BLaER1 treated with 17β-estradiol and CSF1 and Interleukin-3, amounts not matched to agents 10 nM and 100 nM (cell line): Measurements from ENCODE around the gene FHOD3.

Experiments used
- H3K27ac ChIP-seq, 11 experiments: shearing (Covaris generic); formaldehyde crosslinking; 2 replicates each; pipeline ENCODE4 v1.8.1; 2022
- H3K27me3 ChIP-seq, 11 experiments: shearing (Covaris generic); formaldehyde crosslinking; 2 replicates each; pipeline ENCODE4 v1.8.1; 2022
- H3K36me3 ChIP-seq, 11 experiments: shearing (Covaris generic); formaldehyde crosslinking; 2 replicates each; pipeline ENCODE4 v1.8.1; 2022
- H3K4me1 ChIP-seq, 10 experiments: shearing (Covaris generic); formaldehyde crosslinking; 2 replicates each; pipeline ENCODE4 v1.8.1; 2022
- H3K4me2 ChIP-seq, 11 experiments: shearing (Covaris generic); formaldehyde crosslinking; 2 replicates each; pipeline ENCODE4 v1.8.1; 2022
- H3K4me3 ChIP-seq, 10 experiments: shearing (Covaris generic); formaldehyde crosslinking; 2 replicates each; pipeline ENCODE4 v1.8.1; 2022
- H3K9ac ChIP-seq, 11 experiments: shearing (Covaris generic); formaldehyde crosslinking; 2 replicates each; pipeline ENCODE4 v1.8.1; 2022
- H3K9me3 ChIP-seq, 11 experiments: shearing (Covaris generic); formaldehyde crosslinking; replicated peaks in 1 of 11; 2 replicates each; pipeline ENCODE4 v1.8.1; 2022
- H4K20me1 ChIP-seq, 11 experiments: shearing (Covaris generic); formaldehyde crosslinking; 2 replicates each; pipeline ENCODE4 v1.8.1; 2022
- Cebpa-rat ChIP-seq, 11 experiments: shearing (Covaris generic); IDR thresholded peaks; 2 replicates each; pipeline ENCODE4 v1.8.1; 2022

The FHOD3 gene

GRCh38 chr18:36377626-36378025 is 80.1 kb downstream of the FHOD3 start:
- H4K20me1 ChIP-seq: peaks cover 0 to 11% (median 0%) of the 10 kb centered on the region in 11 experiments; a peak in 3 of 22 replicates
- TF ChIP-seq Cebpa-rat (IDR thresholded peaks at IDR 0.05): no peak
- H3K4me3 ChIP-seq: no peak overlapping the region
- H3K4me2 ChIP-seq: no peak overlapping the region
- H3K9me3 ChIP-seq: no peaks in the 10 kb centered on the region
- no peaks in the 10 kb centered on the region for H3K36me3 ChIP-seq
- peaks cover 5 to 10% (median 9%) of the 10 kb centered on the region in 10 experiments for H3K4me1 ChIP-seq
- peaks cover 0 to 43% (median 0%) of the 10 kb centered on the region in 11 experiments; a peak in 6 of 22 replicates for H3K27me3 ChIP-seq
- H3K27ac ChIP-seq: no peak overlapping the region
- no peak overlapping the region for H3K9ac ChIP-seq

GRCh38 chr18:36378205-36378604 is 80.7 kb downstream of the FHOD3 start:
- H3K27ac ChIP-seq: no peak overlapping the region
- H3K36me3 ChIP-seq: no peaks in the 10 kb centered on the region
- H4K20me1 ChIP-seq: peaks cover 0 to 11% (median 0%) of the 10 kb centered on the region in 11 experiments; a peak in 3 of 22 replicates
- no peaks in the 10 kb centered on the region for H3K9me3 ChIP-seq
- TF ChIP-seq Cebpa-rat (IDR thresholded peaks at IDR 0.05): no peak
- no peak overlapping the region for H3K4me3 ChIP-seq
- no peak overlapping the region for H3K4me2 ChIP-seq
- peaks cover 0 to 38% (median 0%) of the 10 kb centered on the region in 11 experiments; a peak in 5 of 22 replicates for H3K27me3 ChIP-seq
- H3K9ac ChIP-seq: no peak overlapping the region
- peaks cover 0 to 4% (median 3%) of the 10 kb centered on the region in 10 experiments; a peak in 16 of 20 replicates for H3K4me1 ChIP-seq

GRCh38 chr18:36379435-36379984 is 82.0 kb downstream of the FHOD3 start:
- TF ChIP-seq Cebpa-rat (IDR thresholded peaks at IDR 0.05): no peak
- Histone ChIP-seq H3K4me3 (no peak overlapping the region), H3K4me2 (no peak overlapping the region), H3K36me3 (no peaks in the 10 kb centered on the region), H3K4me1 (no peaks in the 10 kb centered on the region), H3K9ac (no peak overlapping the region), H3K27ac (no peak overlapping the region), H3K9me3 (no peaks in the 10 kb centered on the region), H3K27me3 (peaks cover 0 to 25% (median 0%) of the 10 kb centered on the region in 11 experiments; a peak in 5 of 22 replicates), H4K20me1 (peaks cover 0 to 11% (median 0%) of the 10 kb centered on the region in 11 experiments; a peak in 2 of 22 replicates)

GRCh38 chr18:36380173-36380827 is 82.8 kb downstream of the FHOD3 start:
- H3K9me3 ChIP-seq: no peaks in the 10 kb centered on the region
- peaks cover 0 to 11% (median 0%) of the 10 kb centered on the region in 11 experiments; a peak in 2 of 22 replicates for H4K20me1 ChIP-seq
- no peaks in the 10 kb centered on the region for H3K36me3 ChIP-seq
- TF ChIP-seq Cebpa-rat (IDR thresholded peaks at IDR 0.05): no peak
- no peak overlapping the region for H3K9ac ChIP-seq
- H3K4me3 ChIP-seq: no peak overlapping the region
- peaks cover 0 to 17% (median 0%) of the 10 kb centered on the region in 11 experiments; a peak in 5 of 22 replicates for H3K27me3 ChIP-seq
- H3K27ac ChIP-seq: no peak overlapping the region
- H3K4me1 ChIP-seq: no peaks in the 10 kb centered on the region
- H3K4me2 ChIP-seq: no peak overlapping the region

GRCh38 chr18:36381075-36381474 is 83.6 kb downstream of the FHOD3 start:
- TF ChIP-seq Cebpa-rat (IDR thresholded peaks at IDR 0.05): no peak
- H3K4me2 ChIP-seq: no peak overlapping the region
- H3K4me1 ChIP-seq: no peaks in the 10 kb centered on the region
- no peak overlapping the region for H3K4me3 ChIP-seq
- H3K9me3 ChIP-seq: no peaks in the 10 kb centered on the region
- no peaks in the 10 kb centered on the region for H3K36me3 ChIP-seq
- peaks cover 0 to 10% (median 0%) of the 10 kb centered on the region in 11 experiments; a peak in 3 of 22 replicates for H3K27me3 ChIP-seq
- peaks cover 0 to 11% (median 0%) of the 10 kb centered on the region in 11 experiments; a peak in 2 of 22 replicates for H4K20me1 ChIP-seq
- H3K27ac ChIP-seq: no peak overlapping the region
- no peak overlapping the region for H3K9ac ChIP-seq

- Histone ChIP-seq H3K4me3 (no peak overlapping the region), H3K36me3 (no peaks in the 10 kb centered on the region), H3K4me2 (no peak overlapping the region), H4K20me1 (no peaks in the 10 kb centered on the region; a peak in 1 of 22 replicates), H3K27ac (no peak overlapping the region), H3K9me3 (no peaks in the 10 kb centered on the region), H3K4me1 (no peaks in the 10 kb centered on the region), H3K9ac (no peak overlapping the region), H3K27me3 (0 out of 22 replicates have a peak, but pooled peaks cover 0 to 3% (median 0%) of the 10 kb centered on the region in 11 experiments)
- TF ChIP-seq Cebpa-rat (IDR thresholded peaks at IDR 0.05): no peak
Observed at GRCh38 chr18:36382854-36383253, 85.3 kb downstream of the FHOD3 start.

GRCh38 chr18:36386150-36386920 is 88.8 kb downstream of the FHOD3 start:
- Histone ChIP-seq H3K27ac (no peak overlapping the region), H3K4me1 (peaks cover 7 to 17% (median 14%) of the 10 kb centered on the region in 10 experiments; a peak in 17 of 20 replicates), H3K9ac (no peak overlapping the region), H4K20me1 (no peaks in the 10 kb centered on the region; a peak in 1 of 22 replicates), H3K4me3 (no peak overlapping the region), H3K9me3 (no peaks in the 10 kb centered on the region), H3K27me3 (0 out of 22 replicates have a peak, but pooled peaks cover 0 to under 1% (median 0%) of the 10 kb centered on the region in 11 experiments), H3K4me2 (no peak overlapping the region), H3K36me3 (no peaks in the 10 kb centered on the region)
- TF ChIP-seq Cebpa-rat (IDR thresholded peaks at IDR 0.05): no peak

- Histone ChIP-seq H3K9me3 (no peaks in the 10 kb centered on the region), H3K27me3 (no peaks in the 10 kb centered on the region), H3K27ac (no peak overlapping the region), H3K4me1 (peaks cover 7 to 17% (median 14%) of the 10 kb centered on the region in 10 experiments; a peak in 17 of 20 replicates), H3K4me3 (no peak overlapping the region), H4K20me1 (no peaks in the 10 kb centered on the region), H3K4me2 (no peak overlapping the region), H3K36me3 (no peaks in the 10 kb centered on the region), H3K9ac (no peak overlapping the region)
- TF ChIP-seq Cebpa-rat (IDR thresholded peaks at IDR 0.05): no peak
Observed at GRCh38 chr18:36387310-36387709, 89.8 kb downstream of the FHOD3 start.

GRCh38 chr18:36388310-36388709 is 90.8 kb downstream of the FHOD3 start:
- Histone ChIP-seq H3K27ac (no peak overlapping the region), H3K36me3 (no peaks in the 10 kb centered on the region), H3K27me3 (no peaks in the 10 kb centered on the region), H3K4me2 (peak overlapping the region in 6 of 11 experiments; percentile 33 to 55 (median 50); a peak in 7 of 22 replicates), H3K9me3 (peaks cover 0 to 2% (median 0%) of the 10 kb centered on the region in 11 experiments; a peak in 4 of 22 replicates), H3K4me3 (no peak overlapping the region), H3K4me1 (peaks cover 7 to 17% (median 14%) of the 10 kb centered on the region in 10 experiments; a peak in 17 of 20 replicates), H3K9ac (no peak overlapping the region), H4K20me1 (no peaks in the 10 kb centered on the region)
- no peak for TF ChIP-seq Cebpa-rat (IDR thresholded peaks at IDR 0.05)
